Astrocyte (in vitro differentiated cells and primary cell): ENCODE results near the gene CDK16. TPM values are rescaled to one million over a fixed set of nuclear protein-coding genes. Genes with fewer than 3 reads are reported as not detected.
A peak's percentile ranks its signal among the peaks of the same experiment; 100 is the strongest.

Experiments
- DNase-seq: peaks from one replicate; pipeline ENCODE4 v3.0.0-alpha.2; 2010; ENCODE audit warnings: low read depth
- FAIRE-seq: peaks from 2 replicates; lab custom pipeline; 2011; peaks lifted over from hg19 to GRCh38; lab: Jason Lieb, UNC
- H2AFZ ChIP-seq: 2 replicates; pipeline ENCODE4 v1.6.0; 2012; ENCODE audit warnings: low read depth, low read length, inconsistent platforms
- H3K27ac ChIP-seq: 2 replicates; pipeline ENCODE4 v1.5.1; 2011; ENCODE audit warnings: low read depth, low read length, inconsistent platforms
- H3K27me3 ChIP-seq: 2 replicates; pipeline ENCODE4 v1.6.0; 2011; ENCODE audit warnings: low read length, inconsistent platforms; ENCODE audit not compliant: insufficient read depth
- H3K36me3 ChIP-seq: 2 replicates; pipeline ENCODE4 v1.5.1; 2011; ENCODE audit warnings: low read length, inconsistent platforms; ENCODE audit not compliant: insufficient read depth
- H3K4me1 ChIP-seq: 2 replicates; pipeline ENCODE4 v1.5.1; 2011; ENCODE audit warnings: low read length, inconsistent platforms; ENCODE audit not compliant: insufficient read depth
- H3K4me2 ChIP-seq: 2 replicates; pipeline ENCODE4 v1.6.0; 2012; ENCODE audit warnings: low read length, inconsistent platforms
- H3K4me3 ChIP-seq: 2 replicates; pipeline ENCODE4 v1.5.1; 2011; ENCODE audit warnings: low read depth, mild to moderate bottlenecking, low read length, inconsistent platforms; ENCODE audit not compliant: insufficient read depth
- H3K79me2 ChIP-seq: 2 replicates; pipeline ENCODE4 v1.6.0; 2012; ENCODE audit warnings: mild to moderate bottlenecking, low read length, inconsistent platforms; ENCODE audit not compliant: insufficient read depth
- H3K9ac ChIP-seq: 2 replicates; pipeline ENCODE4 v1.6.0; 2012; ENCODE audit warnings: mild to moderate bottlenecking, low read length, inconsistent platforms
- H3K9me3 ChIP-seq: 2 replicates; pipeline ENCODE4 v1.5.1; 2012; ENCODE audit warnings: low read depth, mild to moderate bottlenecking, low read length, inconsistent platforms; ENCODE audit not compliant: insufficient read depth
- H4K20me1 ChIP-seq: 2 replicates; pipeline ENCODE4 v1.6.0; 2012; ENCODE audit warnings: low read length, inconsistent platforms; ENCODE audit not compliant: insufficient read depth
- H3K27ac Mint-ChIP-seq: one replicate; pipeline ENCODE4 v1.8.0; 2021; ENCODE audit warnings: mild to moderate bottlenecking, mixed read lengths; ENCODE audit not compliant: unreplicated experiment
- H3K27me3 Mint-ChIP-seq: one replicate; pipeline ENCODE4 v1.8.0; 2021; ENCODE audit warnings: low read depth, mixed read lengths; ENCODE audit not compliant: unreplicated experiment
- H3K36me3 Mint-ChIP-seq: one replicate; pipeline ENCODE4 v1.8.0; 2021; ENCODE audit warnings: low read depth, mixed read lengths; ENCODE audit not compliant: unreplicated experiment
- H3K4me1 Mint-ChIP-seq: one replicate; pipeline ENCODE4 v1.8.0; 2021; ENCODE audit warnings: low read depth, mixed read lengths; ENCODE audit not compliant: unreplicated experiment
- H3K4me3 Mint-ChIP-seq: one replicate; pipeline ENCODE4 v1.8.0; 2021; ENCODE audit warnings: mild to moderate bottlenecking, moderate library complexity, mixed read lengths; ENCODE audit not compliant: unreplicated experiment
- H3K9me3 Mint-ChIP-seq: one replicate; pipeline ENCODE4 v1.8.0; 2021; ENCODE audit warnings: mild to moderate bottlenecking, mixed read lengths; ENCODE audit not compliant: unreplicated experiment
- EZH2 ChIP-seq: IDR thresholded peaks from 2 replicates; pipeline ENCODE4 v1.6.1; 2012; ENCODE audit warnings: mild to moderate bottlenecking, low read length, inconsistent platforms; ENCODE audit not compliant: insufficient read depth
- total RNA-seq: library from RNA; stranded (reverse); gene quantifications from 2 replicates; pipeline ENCODE4 v1.2.1, GENCODE V29; 2021
- TF ChIP-seq, protein P1 (sequence below): IDR thresholded peaks from 2 replicates; pipeline ENCODE4 v1.5.1; 2011; ENCODE audit warnings: low read depth, mild to moderate bottlenecking, inconsistent platforms, low read length, moderate library complexity; ENCODE audit not compliant: insufficient read depth

The CDK16 gene
- total RNA-seq, 1 donor from 2014 or later = 128 TPM

DNA sequence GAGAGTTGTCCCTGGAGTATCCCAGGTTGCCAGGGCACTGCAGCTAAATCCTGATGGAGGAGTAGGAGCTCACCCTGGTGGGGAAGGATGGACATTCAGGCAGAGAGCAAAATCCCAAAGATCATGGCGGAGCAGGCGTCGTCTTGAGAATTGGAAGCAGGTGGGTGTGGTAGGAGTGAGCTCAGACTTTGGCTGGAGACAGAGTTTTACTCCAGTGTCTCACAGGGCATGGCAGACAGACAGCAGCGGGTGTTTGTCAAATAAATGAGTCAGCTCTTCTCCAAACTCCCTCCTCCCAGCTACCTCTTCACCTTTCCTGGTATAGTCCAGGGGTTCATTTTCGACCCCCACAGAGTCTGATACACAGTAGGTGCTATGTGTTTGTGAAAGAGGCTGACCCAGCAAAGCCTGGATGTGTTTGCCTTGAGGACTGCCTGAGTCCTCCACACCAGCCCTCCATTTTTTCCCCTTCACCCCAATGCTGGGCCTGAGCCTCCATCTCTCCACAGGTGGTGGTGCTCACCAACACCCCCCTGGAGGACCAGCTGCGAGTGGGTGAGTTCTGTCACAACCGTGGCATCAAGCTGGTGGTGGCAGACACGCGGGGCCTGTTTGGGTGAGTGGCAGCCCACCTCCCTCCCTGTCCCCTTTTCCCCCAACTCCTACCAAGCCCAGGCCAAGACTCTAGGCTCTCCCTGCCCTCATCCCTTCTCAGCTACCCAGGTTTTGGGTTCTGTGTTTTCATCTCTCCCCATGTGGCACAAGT lies 17.9 kb upstream of the CDK16 start:
- H3K27ac ChIP-seq = peak overlapping the region; percentile 19
- H3K36me3 Mint-ChIP-seq = peaks cover 12% of the 10 kb centered on the region
- H3K4me1 Mint-ChIP-seq = peaks cover 26% of the 10 kb centered on the region
- no peak overlapping the region for H3K4me2 ChIP-seq
- H3K9me3 Mint-ChIP-seq = no peaks in the 10 kb centered on the region
- H3K36me3 ChIP-seq = peaks cover 46% of the 10 kb centered on the region
- no peak overlapping the region for H3K4me3 ChIP-seq
- peaks cover 69% of the 10 kb centered on the region for H3K79me2 ChIP-seq
- H3K9me3 ChIP-seq = no peaks in the 10 kb centered on the region
- peaks cover 86% of the 10 kb centered on the region for H4K20me1 ChIP-seq
- no peaks in the 10 kb centered on the region for H3K27me3 Mint-ChIP-seq
- DNase-seq (peak; percentile 76), FAIRE-seq (peak; percentile 99)
- no peak for TF ChIP-seq EZH2
- TF ChIP-seq, protein P1, sequence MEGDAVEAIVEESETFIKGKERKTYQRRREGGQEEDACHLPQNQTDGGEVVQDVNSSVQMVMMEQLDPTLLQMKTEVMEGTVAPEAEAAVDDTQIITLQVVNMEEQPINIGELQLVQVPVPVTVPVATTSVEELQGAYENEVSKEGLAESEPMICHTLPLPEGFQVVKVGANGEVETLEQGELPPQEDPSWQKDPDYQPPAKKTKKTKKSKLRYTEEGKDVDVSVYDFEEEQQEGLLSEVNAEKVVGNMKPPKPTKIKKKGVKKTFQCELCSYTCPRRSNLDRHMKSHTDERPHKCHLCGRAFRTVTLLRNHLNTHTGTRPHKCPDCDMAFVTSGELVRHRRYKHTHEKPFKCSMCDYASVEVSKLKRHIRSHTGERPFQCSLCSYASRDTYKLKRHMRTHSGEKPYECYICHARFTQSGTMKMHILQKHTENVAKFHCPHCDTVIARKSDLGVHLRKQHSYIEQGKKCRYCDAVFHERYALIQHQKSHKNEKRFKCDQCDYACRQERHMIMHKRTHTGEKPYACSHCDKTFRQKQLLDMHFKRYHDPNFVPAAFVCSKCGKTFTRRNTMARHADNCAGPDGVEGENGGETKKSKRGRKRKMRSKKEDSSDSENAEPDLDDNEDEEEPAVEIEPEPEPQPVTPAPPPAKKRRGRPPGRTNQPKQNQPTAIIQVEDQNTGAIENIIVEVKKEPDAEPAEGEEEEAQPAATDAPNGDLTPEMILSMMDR = peak; percentile 14
- peak overlapping the region; percentile 18 for H3K27ac Mint-ChIP-seq
- no peak overlapping the region for H3K9ac ChIP-seq
- H3K4me1 ChIP-seq = peaks cover 23% of the 10 kb centered on the region
- H3K4me3 Mint-ChIP-seq = no peak overlapping the region
- no peak overlapping the region for H2AFZ ChIP-seq
- no peaks in the 10 kb centered on the region for H3K27me3 ChIP-seq

DNA sequence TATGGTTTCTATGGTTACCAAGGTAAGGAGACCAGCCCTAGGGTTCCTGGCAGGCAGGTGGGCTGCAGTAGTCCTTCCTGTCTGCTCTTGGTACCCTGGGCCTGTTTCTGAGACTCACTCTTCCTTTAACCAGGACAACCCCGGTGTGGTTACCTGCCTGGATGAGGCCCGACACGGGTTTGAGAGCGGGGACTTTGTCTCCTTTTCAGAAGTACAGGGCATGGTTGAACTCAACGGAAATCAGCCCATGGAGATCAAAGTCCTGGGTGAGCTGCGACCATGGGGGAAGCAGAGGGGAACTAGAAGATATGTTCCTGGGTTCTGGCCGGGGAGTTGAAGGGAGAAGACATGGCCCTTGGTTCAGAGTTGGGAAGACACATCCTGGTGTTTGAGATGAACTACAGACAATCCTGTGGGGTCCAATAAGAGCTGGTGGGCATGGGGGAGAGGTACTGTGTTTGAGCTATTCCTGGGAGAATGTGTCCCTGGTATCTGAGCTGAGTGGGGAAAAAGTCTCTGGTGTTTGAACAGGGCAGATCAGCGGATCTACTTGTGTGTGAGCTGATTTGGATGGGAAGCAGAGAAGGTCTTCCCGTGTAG lies 17.0 kb upstream of the CDK16 start:
- H3K9ac ChIP-seq = no peak overlapping the region
- peaks cover 14% of the 10 kb centered on the region for H3K4me1 ChIP-seq
- no peak overlapping the region for H3K4me3 ChIP-seq
- Mint-ChIP-seq H3K27me3 (no peaks in the 10 kb centered on the region), H3K4me1 (peaks cover 20% of the 10 kb centered on the region), H3K36me3 (peaks cover 12% of the 10 kb centered on the region), H3K4me3 (no peak overlapping the region), H3K27ac (no peak overlapping the region), H3K9me3 (no peaks in the 10 kb centered on the region)
- H2AFZ ChIP-seq = no peak overlapping the region
- H3K27me3 ChIP-seq = no peaks in the 10 kb centered on the region
- no peak overlapping the region for H3K4me2 ChIP-seq
- H3K27ac ChIP-seq = no peak overlapping the region
- peaks cover 48% of the 10 kb centered on the region for H3K36me3 ChIP-seq
- peaks cover 85% of the 10 kb centered on the region for H4K20me1 ChIP-seq
- TF ChIP-seq EZH2 = no peak
- TF ChIP-seq, protein P1 = no peak
- H3K79me2 ChIP-seq = peaks cover 64% of the 10 kb centered on the region
- no peak for DNase-seq
- FAIRE-seq = peak; percentile 94
- H3K9me3 ChIP-seq = no peaks in the 10 kb centered on the region

DNA sequence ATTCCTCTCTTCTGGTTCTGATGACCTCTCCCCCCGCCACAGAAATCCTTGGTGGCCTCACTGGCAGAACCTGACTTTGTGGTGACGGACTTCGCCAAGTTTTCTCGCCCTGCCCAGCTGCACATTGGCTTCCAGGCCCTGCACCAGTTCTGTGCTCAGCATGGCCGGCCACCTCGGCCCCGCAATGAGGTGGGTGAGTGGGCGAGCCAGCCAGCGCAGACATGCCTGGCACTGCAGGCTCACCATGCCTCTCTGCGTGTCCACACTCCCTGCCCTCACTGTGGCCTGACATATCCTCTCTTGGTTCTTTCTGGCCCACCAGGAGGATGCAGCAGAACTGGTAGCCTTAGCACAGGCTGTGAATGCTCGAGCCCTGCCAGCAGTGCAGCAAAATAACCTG lies 16.2 kb upstream of the CDK16 start:
- Histone ChIP-seq H3K9me3 (no peaks in the 10 kb centered on the region), H3K27ac (no peak overlapping the region), H3K4me1 (peaks cover 6% of the 10 kb centered on the region), H3K4me2 (no peak overlapping the region), H3K79me2 (peaks cover 56% of the 10 kb centered on the region), H3K36me3 (peaks cover 55% of the 10 kb centered on the region), H3K4me3 (no peak overlapping the region), H2AFZ (no peak overlapping the region), H3K9ac (no peak overlapping the region), H3K27me3 (no peaks in the 10 kb centered on the region), H4K20me1 (peaks cover 83% of the 10 kb centered on the region)
- Mint-ChIP-seq H3K27me3 (no peaks in the 10 kb centered on the region), H3K27ac (no peak overlapping the region), H3K4me3 (no peak overlapping the region), H3K36me3 (peaks cover 15% of the 10 kb centered on the region), H3K4me1 (peaks cover 12% of the 10 kb centered on the region), H3K9me3 (no peaks in the 10 kb centered on the region)
- DNase-seq (no peak), FAIRE-seq (no peak)
- TF ChIP-seq, protein P1 = no peak
- no peak for TF ChIP-seq EZH2
